Left ventricle myocardium inferior (tissue), 1 donor: Measurements from ENCODE around the gene RAPGEF4. TPM values are rescaled to one million over a fixed set of nuclear protein-coding genes. Genes with fewer than 3 reads are reported as not detected.

ENCODE experiments used
- DNase-seq: peaks from one replicate; pipeline ENCODE4 v3.0.0-alpha.2; 2020
- H3K27ac ChIP-seq: fragments of 200-600 bp; replicated peaks from 2 replicates; pipeline ENCODE4 v1.8.0; 2021
- H3K27me3 ChIP-seq: fragments of 200-600 bp; 2 replicates; pipeline ENCODE4 v1.8.0; 2021; ENCODE audit warnings: low read depth
- H3K36me3 ChIP-seq: fragments of 200-600 bp; 2 replicates; pipeline ENCODE4 v1.8.0; 2021
- H3K4me1 ChIP-seq: fragments of 200-600 bp; 2 replicates; pipeline ENCODE4 v1.8.0; 2021
- H3K4me3 ChIP-seq: fragments of 200-600 bp; 2 replicates; pipeline ENCODE4 v1.8.0; 2021; ENCODE audit warnings: mild to moderate bottlenecking, moderate library complexity
- H3K9me3 ChIP-seq: fragments of 200-600 bp; replicated peaks from 2 replicates; pipeline ENCODE4 v1.8.0; 2021
- intact Hi-C: fragments of 100-400 bp; cut with micrococcal nuclease; formaldehyde crosslinking; loops from one replicate; pipeline ENCODE4 v1.11.0; 2022
- total RNA-seq: library from RNA; stranded (reverse); fragmentation: NEBNext Ultra II Directional; extraction: Animal tissue kit (Norgen Biotek cat#: 25700); gene quantifications from one replicate; pipeline ENCODE4 v1.2.1, GENCODE V29; 2021
- TF ChIP-seq, protein P1 (sequence below): fragments of 200-600 bp; IDR thresholded peaks from 2 replicates; pipeline ENCODE4 v1.8.0; 2021; ENCODE audit warnings: antibody characterized with exemption, mild to moderate bottlenecking, borderline replicate concordance
- donor health status: DM: no; HTN: yes; CAD: no; lungs with severe emphysema.

Gene RAPGEF4
- total RNA-seq, 1 donor from 2014 or later, result 3.7 TPM

DNA sequence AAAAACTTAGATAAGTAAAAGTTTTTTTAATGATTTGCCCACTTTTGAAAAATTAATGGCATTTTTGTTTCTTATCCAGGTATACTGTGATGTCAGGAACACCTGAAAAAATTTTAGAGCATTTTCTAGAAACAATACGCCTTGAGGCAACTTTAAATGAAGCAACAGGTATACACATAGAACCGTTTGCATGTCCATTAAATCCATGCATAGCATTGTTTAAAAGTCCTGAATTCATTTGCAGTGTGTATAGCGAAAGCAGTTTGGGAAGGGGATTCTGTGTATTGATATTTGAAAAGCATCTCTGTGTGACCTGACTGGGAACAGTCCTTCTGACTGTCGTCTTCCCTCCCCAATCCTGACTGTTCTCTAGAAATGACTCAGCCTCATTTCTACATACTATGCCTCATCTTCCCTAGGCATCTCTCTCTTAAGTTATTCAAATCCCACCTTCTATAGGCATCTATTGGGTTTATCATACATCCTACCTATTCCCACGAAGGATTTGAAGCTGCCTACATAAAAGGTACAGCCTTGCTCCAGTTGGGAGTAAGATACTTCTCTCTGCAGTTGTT lies 260.8 kb downstream of the RAPGEF4 start:
- H3K4me1 ChIP-seq, result peaks cover 29% of the 10 kb centered on the region
- no peak for DNase-seq
- H3K36me3 ChIP-seq, result no peaks in the 10 kb centered on the region
- H3K27ac ChIP-seq, result peak overlapping the region; percentile 5
- H3K4me3 ChIP-seq, result no peak overlapping the region
- intact Hi-C loops, result no loop called here
- no peaks in the 10 kb centered on the region for H3K27me3 ChIP-seq
- no peaks in the 10 kb centered on the region for H3K9me3 ChIP-seq
- TF ChIP-seq, protein P1, sequence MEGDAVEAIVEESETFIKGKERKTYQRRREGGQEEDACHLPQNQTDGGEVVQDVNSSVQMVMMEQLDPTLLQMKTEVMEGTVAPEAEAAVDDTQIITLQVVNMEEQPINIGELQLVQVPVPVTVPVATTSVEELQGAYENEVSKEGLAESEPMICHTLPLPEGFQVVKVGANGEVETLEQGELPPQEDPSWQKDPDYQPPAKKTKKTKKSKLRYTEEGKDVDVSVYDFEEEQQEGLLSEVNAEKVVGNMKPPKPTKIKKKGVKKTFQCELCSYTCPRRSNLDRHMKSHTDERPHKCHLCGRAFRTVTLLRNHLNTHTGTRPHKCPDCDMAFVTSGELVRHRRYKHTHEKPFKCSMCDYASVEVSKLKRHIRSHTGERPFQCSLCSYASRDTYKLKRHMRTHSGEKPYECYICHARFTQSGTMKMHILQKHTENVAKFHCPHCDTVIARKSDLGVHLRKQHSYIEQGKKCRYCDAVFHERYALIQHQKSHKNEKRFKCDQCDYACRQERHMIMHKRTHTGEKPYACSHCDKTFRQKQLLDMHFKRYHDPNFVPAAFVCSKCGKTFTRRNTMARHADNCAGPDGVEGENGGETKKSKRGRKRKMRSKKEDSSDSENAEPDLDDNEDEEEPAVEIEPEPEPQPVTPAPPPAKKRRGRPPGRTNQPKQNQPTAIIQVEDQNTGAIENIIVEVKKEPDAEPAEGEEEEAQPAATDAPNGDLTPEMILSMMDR, result no peak

GRCh38 chr2:172997031-172997430 lies 261.4 kb downstream of the RAPGEF4 start:
- Histone ChIP-seq H3K27me3 (no peaks in the 10 kb centered on the region), H3K36me3 (no peaks in the 10 kb centered on the region), H3K27ac (no peak overlapping the region), H3K4me3 (no peak overlapping the region), H3K4me1 (peaks cover 29% of the 10 kb centered on the region), H3K9me3 (no peaks in the 10 kb centered on the region)
- DNase-seq, result no peak
- TF ChIP-seq, protein P1, result no peak
- intact Hi-C loops, result no loop called here

DNA sequence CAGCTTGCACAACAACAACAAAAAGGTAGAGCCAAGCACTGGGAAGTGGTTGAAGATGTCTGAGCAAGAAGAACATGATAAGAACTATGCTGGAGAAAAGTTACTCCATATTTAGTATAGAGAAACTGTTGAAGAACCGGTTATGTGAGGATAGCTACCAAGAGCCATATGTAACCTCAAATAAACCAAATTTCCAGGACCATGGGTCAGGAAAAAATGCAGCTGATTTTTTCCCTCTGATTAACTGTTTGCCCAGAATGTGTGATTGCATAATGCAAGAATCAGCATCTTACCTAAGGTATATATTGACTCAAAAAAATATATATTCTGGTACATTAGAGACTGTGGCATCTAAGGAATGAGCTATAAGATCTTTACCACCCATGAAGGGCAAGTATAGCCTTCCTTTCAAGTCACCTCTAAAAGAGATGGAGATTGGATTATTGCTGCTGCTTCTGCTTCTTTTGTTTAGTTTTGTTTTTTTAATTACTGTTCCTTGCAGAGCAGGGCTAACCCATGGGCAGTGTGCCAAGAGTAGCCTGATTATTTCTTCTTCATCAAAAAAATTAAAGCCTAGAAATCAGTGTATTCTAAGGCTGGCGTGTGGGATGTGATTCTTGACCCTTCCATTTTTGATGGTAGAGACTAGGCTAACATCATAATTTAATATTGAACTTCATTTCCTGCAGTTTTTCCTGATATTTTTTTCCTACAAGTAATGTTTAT lies 263.1 kb downstream of the RAPGEF4 start:
- DNase-seq, result no peak
- no peaks in the 10 kb centered on the region for H3K27me3 ChIP-seq
- peaks cover 29% of the 10 kb centered on the region for H3K4me1 ChIP-seq
- TF ChIP-seq, protein P1, result no peak
- no peaks in the 10 kb centered on the region for H3K36me3 ChIP-seq
- intact Hi-C loops, result no loop called here
- H3K9me3 ChIP-seq, result no peaks in the 10 kb centered on the region
- no peak overlapping the region for H3K4me3 ChIP-seq
- no peak overlapping the region for H3K27ac ChIP-seq

- TF ChIP-seq, protein P1, result no peak
Observed at GRCh38 chr2:172999641-173000386, 264.2 kb downstream of the RAPGEF4 start.

DNA sequence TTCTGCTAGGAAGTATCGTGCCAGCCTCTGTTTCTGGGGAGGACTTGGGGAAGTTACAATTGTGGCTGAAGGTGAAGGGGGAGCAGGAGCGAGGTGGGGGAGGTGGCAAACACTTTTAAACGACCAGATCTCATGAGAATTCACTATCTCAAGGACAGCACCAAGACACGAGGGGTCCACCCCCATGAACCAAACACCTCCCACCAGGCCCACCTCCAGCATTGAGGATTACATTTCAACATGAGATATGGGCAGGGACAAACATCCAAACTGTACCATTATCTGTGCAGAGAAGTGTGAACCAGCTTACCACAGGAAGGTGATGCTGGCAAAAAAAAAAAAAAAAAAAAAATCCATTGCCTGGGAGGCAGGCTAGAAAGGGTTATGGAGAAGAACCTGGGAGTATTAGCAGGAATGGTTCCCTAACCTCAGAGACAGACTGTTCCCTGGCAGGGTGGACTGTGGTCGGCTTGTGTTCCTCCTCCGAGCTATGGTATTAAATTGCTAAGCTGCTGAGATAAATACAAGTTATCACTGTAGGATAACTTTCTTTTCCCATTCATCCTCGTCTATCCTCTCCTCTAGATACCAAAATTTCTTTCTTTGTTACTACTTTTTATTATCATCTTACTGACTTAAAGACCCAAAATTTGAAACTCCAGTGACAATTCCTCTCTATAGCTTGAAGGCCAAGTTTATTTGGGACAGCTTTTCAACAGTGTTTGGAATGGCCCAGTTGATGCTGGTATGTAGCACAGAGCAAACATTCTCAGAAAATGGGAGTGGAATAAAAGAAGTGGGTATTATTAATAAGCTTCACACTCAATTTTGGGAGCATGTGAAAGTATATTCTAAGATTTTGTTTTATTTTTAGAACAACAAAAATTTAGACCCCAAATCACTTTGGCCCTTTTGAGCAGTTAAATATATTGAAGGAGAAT lies 266.3 kb downstream of the RAPGEF4 start:
- H3K27me3 ChIP-seq, result no peaks in the 10 kb centered on the region
- DNase-seq, result no peak
- intact Hi-C loops, result no loop called here
- no peak overlapping the region for H3K27ac ChIP-seq
- H3K4me1 ChIP-seq, result peaks cover 21% of the 10 kb centered on the region
- H3K36me3 ChIP-seq, result no peaks in the 10 kb centered on the region
- no peaks in the 10 kb centered on the region for H3K9me3 ChIP-seq
- H3K4me3 ChIP-seq, result no peak overlapping the region
- TF ChIP-seq, protein P1, result no peak

More at GRCh38 chr2:172999641-173000386, 264.2 kb downstream of the RAPGEF4 start:
- no peak for DNase-seq
- Histone ChIP-seq H3K9me3 (no peaks in the 10 kb centered on the region), H3K4me1 (peaks cover 29% of the 10 kb centered on the region), H3K27ac (no peak overlapping the region), H3K4me3 (no peak overlapping the region), H3K36me3 (no peaks in the 10 kb centered on the region), H3K27me3 (no peaks in the 10 kb centered on the region)
- intact Hi-C loops, result no loop called here
